GM19099 (cell line): ENCODE data around the gene PLEK.
A peak's percentile ranks its signal among the peaks of the same experiment; 100 is the strongest.

ENCODE experiments used
- POLR2A ChIP-seq: IDR thresholded peaks from 3 replicates; pipeline ENCODE4 v1.6.1; 2011; ENCODE audit warnings: low read depth; ENCODE audit not compliant: insufficient read length; ENCODE audit errors: extremely low read depth

The PLEK gene

DNA sequence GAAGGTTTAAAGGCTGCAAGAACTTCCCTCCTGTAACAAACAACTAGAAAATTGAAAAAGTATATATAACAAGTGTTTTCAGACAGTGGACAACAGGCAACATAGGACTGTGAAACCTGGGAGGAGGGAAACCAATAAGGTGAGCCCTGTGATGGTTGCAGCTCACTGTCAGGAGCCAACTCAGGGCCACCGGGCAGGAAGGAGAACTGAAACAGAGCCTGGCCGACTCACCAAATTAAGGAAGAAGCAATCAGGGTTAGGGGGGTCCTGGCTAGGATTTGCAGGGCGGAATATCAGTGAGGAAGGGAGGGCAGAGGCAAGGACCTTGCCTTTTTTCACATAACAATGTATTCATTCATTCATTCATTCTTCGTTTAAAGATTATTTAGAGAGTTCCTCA, 23.5 kb upstream of the PLEK start:
- no peak for TF ChIP-seq POLR2A

DNA sequence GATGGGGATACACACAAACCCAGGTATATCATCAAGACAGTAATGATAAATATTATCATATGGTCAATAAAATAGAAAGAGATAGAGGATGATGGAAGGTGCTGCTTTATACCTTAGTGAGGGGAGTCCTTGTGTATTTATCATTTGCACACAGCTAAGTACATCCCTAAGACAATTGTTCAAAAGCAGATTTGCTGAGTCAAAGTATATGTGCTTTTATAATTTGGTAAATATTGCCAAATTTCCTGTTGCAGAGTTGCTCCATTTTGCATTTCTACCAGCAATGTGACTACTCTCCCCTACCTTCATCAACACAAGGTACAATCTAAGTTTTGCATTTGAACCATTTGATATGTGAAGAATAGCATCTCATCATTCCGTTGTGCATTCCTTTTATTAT, 22.6 kb upstream of the PLEK start:
- TF ChIP-seq POLR2A: no peak

DNA sequence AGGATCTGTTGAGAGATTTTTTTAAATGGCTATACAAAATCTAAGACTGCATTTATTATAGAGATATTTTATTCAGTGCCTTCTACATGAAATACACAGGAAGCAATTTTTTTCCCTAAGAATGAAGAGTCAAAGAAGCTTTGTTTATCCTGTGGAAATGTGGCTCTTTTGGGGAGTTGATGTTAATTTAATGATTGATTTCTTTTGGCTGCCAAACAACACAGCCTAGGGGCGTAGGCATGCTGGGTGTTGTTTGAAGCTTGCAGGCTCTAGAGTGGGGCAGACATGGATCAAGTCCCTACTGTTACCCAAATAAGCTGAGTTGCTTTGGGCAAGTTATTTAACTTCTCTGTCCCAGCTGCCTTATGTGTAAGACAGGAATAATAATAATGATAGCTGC, 21.1 kb upstream of the PLEK start:
- no peak for TF ChIP-seq POLR2A

DNA sequence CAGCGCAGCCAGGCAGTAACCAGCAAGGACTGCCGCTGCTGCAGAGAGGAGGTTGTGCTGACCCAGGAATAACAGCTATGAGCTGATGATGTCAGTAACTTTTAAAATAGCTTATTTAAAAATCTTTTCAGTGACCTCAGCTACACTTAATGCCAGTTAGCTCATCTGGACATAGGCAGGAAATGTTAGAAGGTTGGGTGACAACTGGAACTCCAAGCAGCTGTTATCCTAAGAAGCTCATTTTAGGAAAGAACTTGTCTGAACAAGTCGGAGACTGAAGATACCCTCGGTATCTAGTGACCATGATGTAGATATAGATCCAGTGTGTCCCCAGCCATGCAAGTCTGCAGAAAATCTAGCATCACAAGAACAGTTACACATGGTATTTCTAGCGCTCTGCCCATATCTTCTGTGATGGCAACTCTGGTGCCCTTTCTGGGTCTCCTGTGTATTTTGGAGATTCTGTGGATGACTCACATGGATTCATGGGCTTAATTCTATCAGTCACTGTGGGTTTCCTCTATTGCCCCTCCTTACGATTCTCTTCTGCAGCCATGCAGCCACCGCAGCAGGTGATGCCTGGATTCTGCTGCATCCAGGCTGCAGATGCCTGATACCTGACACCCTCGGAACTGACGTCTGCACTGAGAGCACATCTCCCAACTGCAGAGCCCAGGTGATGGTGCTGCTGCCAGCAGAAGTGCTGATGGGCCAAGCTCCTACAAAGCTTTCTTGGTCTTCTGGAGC, 19.8 kb upstream of the PLEK start:
- no peak for TF ChIP-seq POLR2A

DNA sequence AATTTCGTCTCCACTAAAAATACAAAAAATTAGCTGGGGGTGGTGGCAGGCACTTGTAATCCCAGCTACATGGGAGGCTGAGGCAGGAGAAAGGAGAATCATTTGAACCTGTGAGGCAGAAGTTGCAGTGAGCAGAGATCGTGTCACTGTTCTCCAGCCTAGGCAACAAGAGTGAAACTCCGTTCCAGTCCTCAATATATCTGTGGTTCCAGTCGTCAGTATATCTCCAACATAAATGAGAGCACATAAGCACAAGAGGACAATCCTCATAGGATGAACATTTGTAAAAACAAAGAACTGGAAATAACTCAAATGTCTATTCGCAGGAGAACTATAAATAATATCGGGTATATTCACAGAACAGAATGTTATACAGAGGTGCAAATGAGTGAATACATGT, 13.1 kb upstream of the PLEK start:
- no peak for TF ChIP-seq POLR2A

DNA sequence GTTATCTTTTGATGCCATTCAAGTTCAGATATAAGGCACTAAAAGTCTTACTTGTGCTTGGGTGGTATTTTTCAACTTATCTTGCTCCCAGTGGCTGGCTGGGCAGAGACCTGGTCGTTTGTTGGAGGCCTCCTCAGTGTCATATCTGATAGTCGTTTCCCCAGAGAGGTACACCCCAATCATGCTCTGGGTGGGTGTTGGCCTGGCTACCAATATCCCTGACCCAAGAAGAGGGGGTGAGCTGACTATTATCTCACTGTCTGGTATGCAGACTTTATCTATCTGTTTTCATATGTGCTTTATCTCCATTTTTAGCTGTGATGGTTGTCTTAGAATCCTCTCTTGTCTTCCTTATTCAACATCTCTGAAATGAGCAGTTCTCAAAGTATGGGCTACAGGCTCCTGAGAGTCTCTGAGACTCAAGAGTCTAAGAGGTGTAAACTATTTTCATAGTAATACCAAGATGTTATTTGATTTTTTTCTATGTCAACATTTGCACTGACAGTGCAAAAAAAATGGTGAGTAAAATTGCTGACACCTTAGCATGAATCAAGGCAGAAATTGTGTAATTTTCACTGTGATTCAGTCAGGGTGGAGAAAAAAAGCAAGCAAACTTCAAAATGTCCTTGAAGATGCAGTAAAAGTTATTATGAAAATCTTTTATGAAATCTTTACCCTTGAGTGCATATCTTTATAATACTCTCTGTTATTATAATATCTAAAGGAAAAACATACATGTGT, 12.3 kb upstream of the PLEK start:
- TF ChIP-seq POLR2A: no peak

DNA sequence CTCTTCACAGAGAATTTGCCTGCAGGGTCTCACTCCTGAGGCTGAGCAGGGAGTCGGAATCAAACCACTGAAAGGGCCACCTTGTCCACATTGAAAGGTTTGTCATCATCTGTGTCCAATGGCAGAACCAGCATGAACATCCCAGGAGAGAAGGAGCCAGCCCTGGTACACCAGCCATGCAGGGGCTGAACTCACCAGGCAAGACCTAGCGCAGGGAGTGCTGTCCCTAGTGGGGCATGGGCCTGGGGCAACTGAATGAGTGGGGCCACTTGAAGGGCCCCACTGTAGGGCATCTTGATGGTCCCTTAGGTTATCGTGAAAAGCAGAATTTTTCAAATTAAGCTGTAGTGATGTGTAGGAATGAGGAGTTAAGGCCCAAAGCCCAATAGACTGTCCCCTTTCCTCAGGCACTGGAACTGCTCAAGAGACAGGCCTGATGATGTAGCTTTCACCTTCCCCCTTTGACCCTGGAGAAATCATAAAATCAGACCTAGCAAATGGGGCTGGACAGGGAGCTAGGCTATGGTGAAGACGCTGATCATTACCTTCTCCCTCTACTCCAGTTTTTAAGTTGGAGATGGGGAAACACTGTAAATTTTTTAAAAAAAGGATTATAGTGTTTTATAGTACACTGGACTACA, 8.4 kb upstream of the PLEK start:
- no peak for TF ChIP-seq POLR2A

DNA sequence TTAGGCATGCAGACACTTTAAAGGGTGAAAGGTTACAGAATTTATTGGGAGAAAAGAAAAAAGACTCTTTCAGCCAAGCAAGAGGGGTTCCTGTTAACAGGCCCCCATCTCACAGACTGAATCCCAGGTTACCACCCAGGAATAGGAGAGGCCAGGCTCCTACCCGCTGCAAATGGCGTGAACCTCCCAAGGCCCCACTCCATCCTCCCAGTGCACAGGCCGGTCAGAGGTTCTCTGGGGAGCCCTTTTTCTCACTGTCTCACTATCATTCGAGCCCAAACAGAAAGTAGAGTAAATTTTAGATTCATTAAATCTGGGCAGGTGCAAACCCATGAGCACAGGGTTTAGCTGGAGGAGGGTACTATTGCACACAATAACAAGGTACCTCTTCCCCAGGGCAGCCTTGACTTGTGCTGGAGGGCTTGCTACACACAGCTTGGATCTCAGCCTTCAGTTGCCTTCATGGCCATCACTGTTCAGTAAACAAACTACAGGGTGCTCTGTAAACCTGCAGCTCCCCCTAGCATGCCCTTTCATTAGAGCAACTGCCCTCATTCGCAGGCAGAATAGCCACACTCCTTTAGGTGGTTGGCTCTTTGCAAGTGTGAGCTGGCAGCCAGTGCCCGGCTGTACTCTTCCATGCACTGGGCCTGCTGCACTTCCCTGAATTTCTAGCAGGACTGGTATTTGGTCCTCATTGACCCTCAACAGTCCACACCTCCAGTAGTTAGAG, 7.3 kb upstream of the PLEK start:
- TF ChIP-seq POLR2A: no peak

DNA sequence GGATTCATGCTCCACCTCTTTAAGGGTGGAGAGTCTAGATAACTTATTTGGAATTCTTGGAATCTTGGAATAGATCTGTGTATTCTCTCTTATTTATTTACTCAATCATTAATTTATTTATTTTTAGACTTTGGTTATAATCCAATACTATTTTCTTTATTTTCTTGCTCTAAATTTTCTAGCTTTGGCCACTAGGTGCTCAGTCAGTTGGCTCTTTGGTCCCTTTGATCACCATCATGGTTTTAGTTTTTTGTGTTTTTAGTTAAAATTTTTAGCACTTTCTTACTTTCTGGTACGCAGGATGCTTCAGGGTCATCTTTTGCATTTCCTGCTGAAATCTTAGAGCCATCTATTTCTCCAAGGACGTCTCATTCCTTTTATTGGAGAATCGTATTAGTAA, 5.2 kb upstream of the PLEK start:
- no peak for TF ChIP-seq POLR2A

DNA sequence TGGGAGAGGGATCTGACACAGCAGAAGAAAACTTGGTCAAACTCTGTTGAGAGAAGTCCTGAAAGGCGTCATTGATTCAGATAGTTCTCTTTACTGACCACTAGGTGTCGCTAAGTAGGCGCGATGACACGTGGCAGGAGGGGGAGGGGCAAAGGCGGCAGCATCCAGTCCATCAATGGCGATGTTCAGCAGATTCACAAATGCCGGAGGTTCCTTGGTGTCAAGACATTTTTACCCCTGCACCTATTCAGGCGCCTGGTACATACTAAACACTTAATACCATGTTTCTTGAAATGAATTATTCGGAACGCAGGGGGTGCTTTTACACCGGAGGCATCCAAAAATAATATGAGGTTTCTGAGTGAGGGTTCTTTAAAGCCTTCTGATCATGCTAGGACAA, 3.0 kb upstream of the PLEK start:
- peak; percentile 49 for TF ChIP-seq POLR2A

DNA sequence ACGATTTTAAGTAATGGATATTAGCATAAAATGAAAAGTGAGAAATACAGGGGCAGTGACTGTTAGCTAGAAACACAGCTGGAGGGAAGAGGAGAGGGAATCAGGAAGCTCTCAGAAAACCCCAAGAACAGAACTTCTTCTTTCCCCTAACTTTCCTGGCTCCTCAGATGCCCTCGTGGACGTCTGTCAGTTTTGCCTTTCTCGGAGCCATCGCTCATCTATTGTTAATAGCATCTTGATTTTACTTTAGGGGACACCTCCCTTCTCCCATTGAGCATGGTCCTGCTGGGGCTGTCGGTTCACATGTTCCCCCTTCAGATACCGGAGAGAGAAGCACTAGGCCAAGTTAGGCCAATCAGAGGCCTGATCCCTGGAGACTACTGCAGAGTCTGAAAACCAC, 2.3 kb upstream of the PLEK start:
- TF ChIP-seq POLR2A: no peak

DNA sequence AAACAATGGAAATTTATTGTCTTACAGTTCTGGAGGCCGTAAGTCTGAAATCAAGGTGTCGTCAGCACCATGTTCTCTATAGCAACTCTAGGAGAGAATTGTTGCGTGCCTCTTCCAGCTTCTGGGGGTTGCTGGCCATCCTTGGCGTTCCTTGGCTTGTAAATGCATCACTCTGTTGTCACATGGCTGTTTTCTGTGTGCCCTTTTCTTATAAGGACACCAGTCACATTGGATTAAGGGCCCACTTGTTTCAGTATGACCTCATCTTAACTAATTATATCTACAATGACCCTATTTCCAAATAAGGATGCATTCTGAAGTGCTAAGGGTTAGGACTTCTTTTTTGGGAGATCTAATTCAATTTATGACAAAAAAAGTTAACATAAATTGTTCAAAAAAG, 1.4 kb upstream of the PLEK start:
- TF ChIP-seq POLR2A: no peak

DNA sequence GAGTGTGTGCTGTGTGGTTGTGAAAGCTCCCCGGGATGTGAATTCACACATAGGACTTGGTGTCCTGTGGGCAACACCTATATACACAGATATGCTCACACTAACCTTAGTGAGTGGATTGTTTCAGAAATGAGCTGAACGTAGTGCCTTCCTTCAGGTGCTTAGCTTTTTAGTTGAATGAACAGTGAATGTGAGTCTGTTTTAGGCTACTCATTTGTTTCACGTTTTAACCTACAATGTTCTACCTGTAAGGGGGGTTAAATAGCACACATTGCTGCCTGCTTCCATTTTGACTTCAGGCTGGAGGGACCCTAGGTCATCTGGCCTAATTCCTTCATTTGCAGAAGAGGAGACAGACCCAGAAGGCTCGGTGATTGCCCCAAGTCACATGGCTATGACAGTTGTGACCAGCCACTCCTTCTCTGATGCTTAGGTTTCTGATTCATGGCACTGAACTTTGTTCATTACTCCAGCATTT, 1.0 kb downstream of the PLEK start:
- peak; percentile 50 for TF ChIP-seq POLR2A

DNA sequence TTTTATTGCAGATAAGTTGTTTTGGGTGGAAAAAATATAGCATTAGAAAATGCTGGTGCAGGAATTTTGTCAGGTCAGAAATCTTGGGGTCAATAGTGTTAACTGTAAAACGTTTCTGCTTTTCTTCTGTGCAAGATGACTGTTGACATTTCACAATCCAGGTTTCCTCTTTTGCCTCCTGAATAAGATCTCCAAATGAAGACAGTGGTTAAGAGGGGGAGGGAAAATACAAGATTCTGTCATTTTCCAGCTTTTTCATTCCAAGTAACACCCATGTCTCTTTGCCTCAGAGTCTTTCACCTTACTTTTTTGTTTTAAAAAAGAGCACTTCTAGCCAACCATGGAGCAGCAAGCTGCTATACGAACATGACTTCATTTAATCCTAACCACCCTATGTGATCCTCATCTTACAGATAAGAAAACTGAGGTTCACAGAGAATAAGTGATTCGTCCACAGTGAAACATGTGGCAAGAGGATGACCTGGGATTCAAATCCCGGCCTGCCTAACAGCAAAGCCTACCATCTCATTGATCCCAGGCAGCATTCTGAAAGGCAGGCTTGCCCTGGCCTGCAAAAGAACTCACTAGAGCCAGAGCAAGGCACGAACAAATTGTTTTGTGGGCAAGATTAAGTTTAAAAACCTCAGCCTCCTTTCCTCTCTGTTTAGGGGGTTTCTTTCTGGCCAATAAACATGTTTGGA, 3.0 kb downstream of the PLEK start:
- no peak for TF ChIP-seq POLR2A
